ENCODE measurements around the gene DNAJB1.
"Not testable (repeated sequence)": the region's sequence is repeated elsewhere in the genome, so short reads cannot be mapped to it uniquely, and the experiment has no call there.

The DNAJB1 gene

DNA sequence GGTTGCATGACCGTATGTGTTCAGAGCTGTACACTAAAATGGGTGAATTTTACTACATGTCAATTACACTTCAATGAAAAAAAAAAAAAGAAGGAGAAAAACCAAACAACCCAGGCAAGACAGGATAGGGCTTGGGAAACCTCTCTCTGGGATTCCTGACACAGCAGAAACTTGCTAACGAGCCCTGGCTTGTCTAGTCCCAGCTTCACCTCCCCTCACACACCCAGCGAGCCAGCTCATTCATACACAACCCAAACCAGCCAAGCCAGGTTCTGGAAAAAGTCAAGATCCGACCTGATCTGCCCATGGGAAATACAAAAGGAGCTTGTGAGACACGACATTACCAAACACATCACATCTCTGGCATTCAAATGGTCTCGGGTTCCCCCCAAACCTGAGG lies 7.5 kb upstream of the DNAJB1 start:
- DNase-seq = no peak

- DNase-seq = no peak
Measured at GRCh38 chr19:14520543-14520942, 2.3 kb upstream of the DNAJB1 start.

GRCh38 chr19:14519860-14520407 lies 1.7 kb upstream of the DNAJB1 start:
- DNase-seq = peak in 5 of 56 donors; percentile 24 to 70 (median 26)

- DNase-seq = no peak
Measured at GRCh38 chr19:14519245-14519859, 1.2 kb upstream of the DNAJB1 start.

DNA sequence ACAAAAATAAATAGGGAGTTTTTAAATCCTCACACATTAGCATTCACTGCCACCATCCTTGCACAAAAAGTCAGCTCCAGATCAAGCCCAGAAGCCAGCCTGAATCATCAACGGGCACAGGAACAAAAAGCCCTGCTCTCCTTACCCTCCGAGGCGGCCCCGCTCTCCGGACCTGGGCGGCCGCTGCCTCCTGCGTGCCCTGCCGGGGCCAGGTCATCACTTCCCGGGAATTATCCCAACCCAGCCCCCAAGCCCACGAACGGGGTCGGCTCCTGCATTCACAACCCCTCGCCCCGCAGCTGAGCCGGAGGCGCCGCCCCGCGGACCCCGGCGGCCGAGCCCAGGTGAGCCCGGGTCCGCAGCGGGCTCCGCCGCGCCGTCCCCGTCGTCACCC lies 754 bp downstream of the DNAJB1 start:
- peak in 9 of 56 donors; percentile 38 to 88 (median 63) for DNase-seq

DNA sequence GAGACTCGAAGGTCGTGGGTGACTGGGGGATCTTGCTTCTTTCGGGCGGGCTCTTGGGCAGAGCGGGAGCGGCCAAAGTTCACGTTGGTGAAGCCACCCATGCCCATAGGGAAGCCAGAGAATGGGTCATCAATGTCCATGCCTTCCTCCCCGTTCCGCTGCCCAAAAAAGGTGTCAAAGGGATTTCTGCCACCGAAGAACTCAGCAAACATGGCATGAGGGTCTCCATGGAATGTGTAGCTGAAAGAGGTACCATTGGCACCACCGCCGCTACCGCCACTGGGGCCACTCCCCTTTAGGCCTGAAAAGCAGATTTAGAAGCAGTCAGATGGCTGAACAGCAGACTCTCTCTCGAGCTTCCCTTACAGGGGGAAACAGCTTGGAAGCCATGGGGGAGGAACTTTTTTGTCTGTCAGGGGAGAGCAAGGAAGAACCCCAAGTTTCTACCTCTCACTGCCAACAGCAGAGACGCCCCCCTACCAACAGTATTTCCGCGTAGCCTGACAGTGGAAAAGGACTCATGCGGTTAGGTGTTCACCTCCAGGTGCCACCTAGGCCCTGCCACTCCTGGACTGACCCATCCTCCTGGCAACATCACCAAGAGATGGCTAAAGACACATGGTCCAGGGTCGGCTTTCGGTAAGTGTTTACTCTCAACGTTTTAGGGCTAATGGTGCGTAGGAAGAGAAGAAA lies 1.3 kb downstream of the DNAJB1 start:
- peak in 17 of 56 donors; percentile 11 to 74 (median 33) for DNase-seq

- peak in 3 of 56 donors; percentile 52 to 81 (median 59) for DNase-seq
Measured at GRCh38 chr19:14516048-14516534, 2.1 kb downstream of the DNAJB1 start.

GRCh38 chr19:14515501-14516047 lies 2.6 kb downstream of the DNAJB1 start:
- DNase-seq = peak in 9 of 56 donors; percentile 24 to 84 (median 32)

DNA sequence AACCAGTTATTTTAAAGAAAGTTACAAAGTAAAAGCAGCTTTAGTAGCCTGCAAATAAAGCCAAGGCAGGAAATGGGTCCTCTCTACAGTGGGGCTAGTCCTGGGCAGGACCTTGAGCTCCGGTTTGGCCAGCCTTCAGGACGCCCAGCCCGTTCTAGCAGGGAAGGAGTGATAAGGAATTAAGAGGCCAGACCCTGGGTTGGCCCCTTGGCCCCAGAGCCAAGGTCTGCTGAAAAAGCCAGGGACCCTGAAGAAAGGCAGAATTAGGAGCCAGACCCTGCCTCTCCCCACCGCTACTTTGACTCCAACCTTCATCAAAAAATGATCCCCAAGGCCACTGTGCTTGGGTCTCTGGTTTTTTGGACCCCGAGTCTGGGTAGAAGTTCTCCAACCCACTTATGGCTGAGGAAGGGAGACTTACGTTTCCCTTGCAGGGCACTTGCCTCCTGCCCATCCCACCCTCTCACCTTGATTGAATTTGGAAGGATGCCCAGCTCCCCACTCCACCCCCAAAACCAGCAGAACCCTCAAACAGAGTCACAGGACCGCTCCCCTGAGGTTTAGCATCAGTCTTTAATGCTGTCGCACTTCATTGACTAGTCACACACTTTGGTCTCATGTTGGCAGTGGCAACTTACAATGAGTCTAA lies 3.9 kb downstream of the DNAJB1 start:
- peak in 5 of 56 donors; percentile 60 to 95 (median 68) for DNase-seq

DNA sequence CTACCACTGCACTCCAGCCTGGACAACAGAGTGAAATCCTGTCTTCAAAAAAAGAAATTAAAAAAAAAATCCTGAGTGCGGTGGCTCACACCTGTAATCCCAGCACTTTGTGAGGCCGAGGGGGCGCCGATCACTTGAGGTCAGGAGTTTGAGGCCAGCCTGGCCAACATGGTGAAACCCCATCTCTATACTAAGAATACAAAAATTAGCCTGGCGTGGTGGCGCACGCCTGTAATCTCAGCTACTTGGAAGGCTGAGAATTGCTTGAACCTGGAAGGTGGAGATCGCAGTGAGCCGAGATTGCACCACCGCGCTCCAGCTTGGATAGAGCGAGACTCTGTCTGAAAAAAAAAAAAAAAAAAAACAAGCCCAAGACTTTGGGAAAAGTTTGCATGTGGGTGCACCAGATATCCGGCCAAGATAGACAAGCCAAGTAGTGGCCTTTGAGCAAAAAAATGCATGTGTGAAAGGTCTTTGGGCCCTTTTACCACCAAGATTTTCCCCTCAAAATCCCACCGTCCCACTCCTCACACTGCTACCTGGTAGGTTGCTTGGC lies 5.7 kb downstream of the DNAJB1 start:
- no peak for DNase-seq

DNA sequence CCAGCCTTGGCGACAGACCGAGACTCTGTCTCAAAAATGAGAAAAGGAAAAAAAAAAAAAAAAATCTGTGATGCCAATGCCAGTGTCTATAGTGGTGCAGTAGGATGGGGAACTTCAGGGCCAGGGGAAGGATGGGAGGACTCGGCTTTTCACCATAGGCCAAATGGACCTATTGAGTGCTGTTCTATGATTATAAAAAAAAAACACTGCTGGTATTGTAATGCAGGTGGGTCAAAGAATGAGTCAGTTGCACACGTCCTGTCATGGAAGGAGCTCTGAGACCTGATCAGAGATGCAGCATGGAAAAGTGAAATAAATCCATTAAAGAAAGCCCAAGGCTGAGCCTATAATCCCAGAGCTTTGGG lies 7.0 kb downstream of the DNAJB1 start:
- no peak for DNase-seq

GRCh38 chr19:14510311-14511228 lies 7.6 kb downstream of the DNAJB1 start:
- DNase-seq = peak in 24 of 56 donors; percentile 6 to 71 (median 31)

DNA sequence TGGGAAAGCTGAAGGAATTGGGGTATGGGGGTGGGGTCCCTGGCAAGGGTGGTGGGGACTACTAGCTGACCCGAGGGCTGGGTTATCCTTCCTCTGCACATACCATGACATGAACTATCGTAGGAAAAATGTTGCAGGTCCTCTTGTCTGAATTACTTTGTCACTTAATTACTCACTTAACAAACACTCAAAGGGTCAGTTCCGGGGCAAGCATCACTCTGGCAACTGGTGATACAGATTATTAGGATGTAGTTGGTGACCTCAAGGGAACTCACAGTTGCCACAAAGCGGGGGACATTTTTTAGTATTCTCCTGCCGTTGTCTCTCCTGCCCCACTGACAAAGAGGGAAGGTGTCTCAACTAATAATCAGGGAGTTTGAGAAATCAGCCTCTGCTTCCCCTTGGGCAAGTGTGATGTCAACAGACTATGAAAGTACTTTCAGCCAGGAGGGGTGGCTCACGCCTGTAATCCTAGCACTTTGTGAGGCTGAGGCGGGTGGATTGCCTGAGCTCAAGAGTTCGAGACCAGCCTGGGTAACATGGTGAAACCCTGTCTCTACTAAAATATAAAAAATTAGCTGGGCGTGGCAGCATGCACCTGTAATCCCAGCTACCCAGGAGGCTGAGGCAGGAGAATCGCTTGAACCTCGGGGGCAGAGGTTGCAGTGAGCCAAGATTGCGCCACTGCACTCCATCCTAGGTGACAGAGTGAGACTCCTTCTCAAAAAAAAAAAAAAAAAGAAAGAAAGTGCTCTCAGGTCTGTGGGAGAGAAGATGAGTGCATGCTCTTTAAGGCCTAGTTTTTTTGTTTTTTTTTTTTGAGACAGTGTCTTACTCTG lies 10.3 kb downstream of the DNAJB1 start:
- no peak for DNase-seq

DNA sequence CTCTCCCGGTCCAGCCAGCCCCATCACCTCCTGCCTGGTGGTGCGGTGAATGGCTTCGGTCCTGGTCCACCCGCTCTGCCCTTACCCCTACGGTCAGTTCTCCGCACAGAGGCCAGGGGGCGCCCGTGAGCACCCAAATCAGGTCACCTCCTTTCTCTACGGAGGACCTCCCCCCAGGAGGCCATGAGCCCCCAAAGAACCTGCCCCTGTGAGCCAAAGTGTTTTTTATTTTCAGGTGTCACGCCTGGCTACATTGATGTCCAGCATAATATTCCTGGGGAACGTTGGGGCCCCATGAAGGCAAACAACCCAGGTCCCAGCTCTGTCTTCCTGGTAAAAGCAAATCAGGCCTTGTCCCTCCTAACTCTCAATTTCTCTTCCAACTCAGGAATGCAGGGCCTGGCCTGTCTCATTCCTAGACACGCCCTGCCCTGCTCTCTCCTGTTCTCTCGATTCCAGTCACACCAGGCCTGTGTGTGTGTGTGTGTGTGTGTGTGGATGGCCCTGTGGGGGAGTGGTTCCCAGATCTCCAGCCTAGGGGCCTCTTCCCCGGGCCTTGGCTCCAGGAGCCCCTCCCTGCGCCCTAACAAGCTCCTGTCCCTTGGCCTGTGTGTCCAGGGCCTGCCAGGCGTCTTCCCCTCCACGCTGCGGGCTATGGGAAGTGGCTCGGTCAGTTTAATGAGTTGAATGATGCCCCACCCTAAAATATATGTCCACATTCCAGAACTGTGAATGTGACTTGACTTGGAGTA lies 12.5 kb downstream of the DNAJB1 start:
- peak in 8 of 56 donors; percentile 1 to 35 (median 18) for DNase-seq

DNA sequence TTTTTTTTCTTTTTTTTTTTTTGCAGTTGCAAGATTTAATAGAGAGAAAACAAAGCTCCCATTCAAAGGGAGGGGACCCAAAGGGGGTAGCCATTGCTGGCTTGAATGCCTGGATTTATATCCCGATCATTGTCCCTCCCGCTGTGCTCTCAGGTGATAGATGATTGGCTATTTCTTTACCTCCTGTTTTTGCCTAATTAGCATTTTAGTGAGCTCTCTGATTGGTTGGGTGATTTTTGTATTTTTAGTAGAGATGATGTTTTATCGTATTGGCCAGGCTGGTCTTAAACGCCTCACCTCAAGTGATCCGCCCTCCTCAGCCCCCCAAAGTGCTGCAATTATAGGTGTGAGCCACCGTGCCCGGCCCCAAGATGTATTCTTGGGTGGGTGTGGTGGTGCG lies 13.6 kb downstream of the DNAJB1 start:
- not testable (repeated sequence) for DNase-seq

DNA sequence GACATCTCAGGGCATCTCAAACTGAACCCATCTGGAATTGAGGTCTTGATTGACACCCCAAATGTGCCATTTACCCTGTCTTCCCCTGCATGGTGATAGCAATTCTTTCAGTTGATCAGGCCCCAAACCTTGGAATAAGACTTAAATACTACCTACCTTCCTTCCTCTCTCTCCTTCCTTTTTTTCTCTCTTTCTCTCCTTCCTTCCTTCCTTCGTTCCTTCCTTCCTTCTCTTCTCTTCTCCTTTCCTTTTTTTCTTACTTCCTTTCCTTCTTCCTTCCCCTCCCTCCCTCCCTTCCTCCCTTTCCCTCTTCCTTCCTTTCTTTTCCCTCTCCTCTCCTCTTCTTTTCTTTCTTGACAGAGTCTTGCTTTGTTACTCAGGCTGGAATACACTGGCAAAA lies 14.9 kb downstream of the DNAJB1 start:
- DNase-seq = no peak

- DNase-seq = no peak
Measured at GRCh38 chr19:14502334-14503092, 15.7 kb downstream of the DNAJB1 start.

Data from nucleus accumbens (tissue), 56 donors.